Dendritic cell treated with granulocyte-macrophage colony-stimulating factor and Interleukin-4, amounts not matched to agents 40 ng/mL and 50 ng/mL, for 4 days (primary cell): ENCODE measurements around the gene RSAD1.

Experiments used
- H3K27ac Mint-ChIP-seq: one replicate; pipeline ENCODE4 v1.8.0; 2022; ENCODE audit warnings: mild to moderate bottlenecking, mixed read lengths
- H3K27me3 Mint-ChIP-seq: one replicate; pipeline ENCODE4 v1.8.0; 2022; ENCODE audit warnings: mild to moderate bottlenecking, mixed read lengths
- H3K36me3 Mint-ChIP-seq: one replicate; pipeline ENCODE4 v1.8.0; 2022; ENCODE audit warnings: low read depth, mixed read lengths
- H3K4me1 Mint-ChIP-seq: one replicate; pipeline ENCODE4 v1.8.0; 2022; ENCODE audit warnings: low read depth, mixed read lengths
- H3K4me3 Mint-ChIP-seq: one replicate; pipeline ENCODE4 v1.8.0; 2022; ENCODE audit warnings: mild to moderate bottlenecking, moderate library complexity, mixed read lengths
- H3K9me3 Mint-ChIP-seq: one replicate; pipeline ENCODE4 v1.8.0; 2022; ENCODE audit warnings: mixed read lengths
- intact Hi-C: fragments of 100-400 bp; cut with micrococcal nuclease; formaldehyde crosslinking; loops from one replicate; pipeline ENCODE4 v1.15.0; 2022

Gene RSAD1

DNA sequence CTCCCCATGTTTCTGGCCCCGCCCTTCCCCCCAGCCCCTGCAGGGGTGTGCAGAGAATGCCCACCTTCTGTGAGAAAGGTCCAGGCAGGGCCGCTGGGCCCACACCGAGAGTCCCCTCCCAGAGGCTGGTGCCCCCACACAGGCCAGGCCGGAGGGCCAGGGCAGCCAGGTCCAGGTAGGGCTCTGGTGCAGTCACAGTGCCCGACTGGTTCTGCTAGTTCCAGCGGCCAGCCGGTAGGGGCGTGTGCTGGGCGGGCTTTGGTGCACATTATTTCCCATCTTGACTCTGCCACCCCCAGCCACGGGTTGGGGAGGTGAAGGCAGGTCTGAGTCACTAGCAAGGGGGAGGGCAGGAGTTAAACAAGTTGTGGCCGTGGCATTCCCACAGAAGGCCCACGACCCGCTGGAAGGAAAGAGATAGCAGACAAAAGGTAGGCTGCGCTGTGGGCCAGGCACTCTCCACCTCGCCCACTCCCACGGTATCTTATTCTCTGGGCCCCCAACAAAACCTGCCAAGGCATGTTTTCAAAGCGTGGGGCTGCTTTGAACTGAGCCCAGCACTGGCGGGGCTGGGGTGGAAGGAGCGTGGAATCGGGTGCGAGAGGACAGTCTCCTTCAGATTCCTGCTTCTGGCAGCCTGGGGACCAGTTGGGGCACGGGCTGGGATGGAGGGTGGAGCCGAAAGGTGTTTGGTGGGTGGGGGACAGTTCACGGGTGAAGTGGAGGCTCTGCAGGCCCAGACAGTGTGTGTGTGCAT is 55.7 kb downstream of the RSAD1 start:
- Mint-ChIP-seq H3K36me3 (no peaks in the 10 kb centered on the region), H3K9me3 (no peaks in the 10 kb centered on the region), H3K27me3 (peaks cover 68% of the 10 kb centered on the region), H3K27ac (no peak overlapping the region), H3K4me1 (peaks cover 55% of the 10 kb centered on the region), H3K4me3 (no peak overlapping the region)
- intact Hi-C loops = no loop called here

DNA sequence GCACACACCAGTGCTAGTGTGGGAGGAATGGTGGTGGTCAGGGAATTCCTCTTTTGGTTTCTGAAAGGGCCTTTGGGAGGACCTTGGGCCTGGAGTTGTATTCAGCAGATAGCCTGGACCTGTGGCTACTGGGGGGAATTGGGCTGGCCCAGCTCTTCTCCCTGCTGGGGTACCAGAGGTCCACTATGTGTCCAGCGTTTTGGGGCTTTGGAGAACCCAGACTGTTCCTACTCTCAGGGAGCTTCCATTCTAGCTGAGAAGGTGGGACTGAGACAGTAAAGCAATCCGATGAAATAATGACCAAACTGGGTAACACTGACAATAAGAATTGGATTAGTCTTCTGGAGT is 56.3 kb downstream of the RSAD1 start:
- peaks cover 55% of the 10 kb centered on the region for H3K4me1 Mint-ChIP-seq
- no peaks in the 10 kb centered on the region for H3K36me3 Mint-ChIP-seq
- peaks cover 62% of the 10 kb centered on the region for H3K27me3 Mint-ChIP-seq
- no peak overlapping the region for H3K4me3 Mint-ChIP-seq
- H3K27ac Mint-ChIP-seq = no peak overlapping the region
- intact Hi-C loops = no loop called here
- no peaks in the 10 kb centered on the region for H3K9me3 Mint-ChIP-seq

DNA sequence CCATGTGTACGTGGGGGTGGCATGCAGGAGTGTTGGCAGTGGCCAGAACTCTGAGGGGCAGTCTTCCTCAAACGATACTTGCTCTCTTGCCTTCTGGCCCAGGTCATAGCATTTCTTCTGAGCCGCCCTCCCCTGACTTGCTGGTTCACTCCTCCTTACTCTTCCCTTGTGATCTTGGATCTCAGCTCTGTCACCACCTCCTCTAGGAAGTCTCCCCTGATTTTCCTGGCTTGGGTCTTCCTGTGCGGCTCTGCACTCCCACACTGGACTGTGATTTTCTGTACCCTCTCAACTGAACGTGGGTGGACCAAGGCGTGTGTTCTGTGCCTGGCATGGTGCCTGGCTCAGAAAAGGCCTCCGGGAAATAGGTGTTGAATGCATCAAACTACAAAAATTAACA is 56.7 kb downstream of the RSAD1 start:
- Mint-ChIP-seq H3K4me1 (peaks cover 55% of the 10 kb centered on the region), H3K4me3 (no peak overlapping the region), H3K9me3 (no peaks in the 10 kb centered on the region), H3K36me3 (no peaks in the 10 kb centered on the region), H3K27ac (no peak overlapping the region), H3K27me3 (peaks cover 65% of the 10 kb centered on the region)
- intact Hi-C loops = no loop called here
